C4-2B (cell line): ENCODE results near the gene PJA1.

ENCODE experiments used
- H3K27ac ChIP-seq: fragments of 450-650 bp; 2 replicates; pipeline ENCODE4 v1.5.1; 2017
- ZFX ChIP-seq: fragments of 450-650 bp; IDR thresholded peaks from 2 replicates; pipeline ENCODE4 v1.6.1; 2017
- TF ChIP-seq, protein P1 (sequence below): fragments of 450-650 bp; conservative IDR thresholded peaks from 2 replicates; pipeline ENCODE4 v1.5.1; 2017; ENCODE audit warnings: mild to moderate bottlenecking

PJA1 gene, protein sequence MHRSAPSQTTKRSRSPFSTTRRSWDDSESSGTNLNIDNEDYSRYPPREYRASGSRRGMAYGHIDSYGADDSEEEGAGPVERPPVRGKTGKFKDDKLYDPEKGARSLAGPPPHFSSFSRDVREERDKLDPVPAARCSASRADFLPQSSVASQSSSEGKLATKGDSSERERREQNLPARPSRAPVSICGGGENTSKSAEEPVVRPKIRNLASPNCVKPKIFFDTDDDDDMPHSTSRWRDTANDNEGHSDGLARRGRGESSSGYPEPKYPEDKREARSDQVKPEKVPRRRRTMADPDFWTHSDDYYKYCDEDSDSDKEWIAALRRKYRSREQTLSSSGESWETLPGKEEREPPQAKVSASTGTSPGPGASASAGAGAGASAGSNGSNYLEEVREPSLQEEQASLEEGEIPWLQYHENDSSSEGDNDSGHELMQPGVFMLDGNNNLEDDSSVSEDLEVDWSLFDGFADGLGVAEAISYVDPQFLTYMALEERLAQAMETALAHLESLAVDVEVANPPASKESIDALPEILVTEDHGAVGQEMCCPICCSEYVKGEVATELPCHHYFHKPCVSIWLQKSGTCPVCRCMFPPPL

DNA sequence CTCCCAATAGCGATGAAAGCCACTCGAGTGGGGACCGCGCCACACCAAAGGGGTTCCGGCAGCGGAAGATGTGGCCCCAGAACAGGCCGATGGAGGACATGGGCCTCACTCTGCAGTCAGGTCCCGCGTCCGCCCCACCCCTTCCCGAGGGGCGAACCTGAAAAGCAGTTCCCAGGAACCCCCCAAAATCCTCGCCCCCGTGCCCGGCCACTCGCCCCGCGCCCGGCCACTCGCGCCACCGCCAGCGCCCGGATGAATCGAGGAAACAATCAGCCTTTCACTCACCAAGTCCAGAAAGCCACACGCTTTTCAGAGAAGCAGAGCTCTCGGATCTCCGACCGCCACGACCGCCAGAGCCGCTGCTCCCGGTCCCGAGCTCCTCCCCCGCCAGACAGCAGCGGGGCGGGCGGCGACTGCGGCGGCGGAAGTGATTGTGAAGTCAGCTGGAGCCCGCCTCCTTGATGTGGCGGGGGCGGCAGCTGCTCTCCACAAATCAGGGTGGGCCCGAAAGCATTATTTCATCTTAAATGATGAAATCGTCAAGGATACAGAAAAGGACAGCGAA lies at the start of gene PJA1:
TSS of gene PJA1 (minus strand) at position 367 of the 565 bp plus-strand sequence. CDS start 2,380 bp downstream, outside the sequence.
- peak within 1 kb of the TSS; percentile 82 for H3K27ac ChIP-seq
- TF ChIP-seq, protein P1, sequence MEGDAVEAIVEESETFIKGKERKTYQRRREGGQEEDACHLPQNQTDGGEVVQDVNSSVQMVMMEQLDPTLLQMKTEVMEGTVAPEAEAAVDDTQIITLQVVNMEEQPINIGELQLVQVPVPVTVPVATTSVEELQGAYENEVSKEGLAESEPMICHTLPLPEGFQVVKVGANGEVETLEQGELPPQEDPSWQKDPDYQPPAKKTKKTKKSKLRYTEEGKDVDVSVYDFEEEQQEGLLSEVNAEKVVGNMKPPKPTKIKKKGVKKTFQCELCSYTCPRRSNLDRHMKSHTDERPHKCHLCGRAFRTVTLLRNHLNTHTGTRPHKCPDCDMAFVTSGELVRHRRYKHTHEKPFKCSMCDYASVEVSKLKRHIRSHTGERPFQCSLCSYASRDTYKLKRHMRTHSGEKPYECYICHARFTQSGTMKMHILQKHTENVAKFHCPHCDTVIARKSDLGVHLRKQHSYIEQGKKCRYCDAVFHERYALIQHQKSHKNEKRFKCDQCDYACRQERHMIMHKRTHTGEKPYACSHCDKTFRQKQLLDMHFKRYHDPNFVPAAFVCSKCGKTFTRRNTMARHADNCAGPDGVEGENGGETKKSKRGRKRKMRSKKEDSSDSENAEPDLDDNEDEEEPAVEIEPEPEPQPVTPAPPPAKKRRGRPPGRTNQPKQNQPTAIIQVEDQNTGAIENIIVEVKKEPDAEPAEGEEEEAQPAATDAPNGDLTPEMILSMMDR = no peak
- TF ChIP-seq ZFX = no peak

DNA sequence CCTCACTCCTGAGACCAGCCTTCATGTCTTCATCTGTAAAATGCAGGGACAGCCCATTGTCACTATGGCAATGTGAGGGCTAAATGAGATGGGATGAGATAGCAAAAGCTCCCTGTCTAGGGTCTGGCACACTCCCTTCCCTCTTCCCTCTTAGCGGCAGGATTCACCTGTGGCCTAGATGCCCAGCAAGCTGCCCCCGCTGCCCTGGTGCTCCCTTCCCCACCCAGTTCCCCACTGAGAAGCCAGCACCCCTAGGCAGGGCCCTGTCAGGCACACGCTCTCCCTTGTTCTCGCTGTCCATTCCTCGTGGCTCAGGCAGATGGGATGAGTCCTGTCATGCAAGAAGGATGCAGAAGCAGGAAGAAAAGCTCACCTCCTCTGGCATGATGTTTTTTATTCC lies 49.2 kb upstream of the PJA1 start:
- H3K27ac ChIP-seq = no peak overlapping the region
- TF ChIP-seq, protein P1 = no peak

DNA sequence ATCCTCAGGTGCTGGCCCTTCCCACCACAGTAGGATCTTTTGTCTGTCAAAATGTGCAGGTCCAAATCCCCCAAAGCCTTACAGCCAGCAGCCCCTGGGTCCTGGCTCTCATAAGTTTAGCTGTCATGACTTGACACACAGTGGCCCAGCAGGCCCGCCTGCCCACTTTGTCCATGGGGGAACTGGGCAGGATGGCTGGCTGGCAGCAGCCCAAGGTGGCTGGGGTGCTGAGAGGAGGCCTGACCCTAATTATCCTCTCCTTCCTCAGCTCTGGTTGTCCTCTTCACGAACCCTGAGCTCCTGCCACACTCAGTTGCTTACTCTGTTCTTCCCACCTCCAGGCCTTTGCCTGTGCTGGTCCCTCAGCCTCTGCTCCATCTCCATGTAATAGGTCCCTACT lies 46.4 kb upstream of the PJA1 start:
- H3K27ac ChIP-seq = no peak overlapping the region
- TF ChIP-seq, protein P1 = no peak
- no peak for TF ChIP-seq ZFX

DNA sequence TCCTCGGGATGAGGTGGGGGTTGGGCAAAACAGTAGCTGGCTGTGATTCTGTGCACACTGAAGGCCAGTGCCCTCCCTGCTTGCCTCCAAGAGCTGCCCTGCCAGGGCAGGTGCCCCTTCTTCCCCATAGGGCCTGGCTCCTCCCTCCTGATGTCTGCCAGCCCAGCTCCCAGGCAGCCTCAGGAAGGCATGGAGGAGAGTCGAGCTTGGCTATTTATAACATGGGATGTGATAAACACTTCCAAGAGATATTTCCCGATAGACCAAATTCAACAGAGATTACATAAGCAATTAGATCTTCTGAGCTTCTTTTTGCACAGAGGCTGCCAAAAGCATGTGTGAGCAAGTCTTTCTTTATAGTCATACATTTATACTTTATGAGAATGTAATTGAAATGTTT lies 45.3 kb upstream of the PJA1 start:
- no peak for TF ChIP-seq ZFX
- TF ChIP-seq, protein P1 = no peak
- no peak overlapping the region for H3K27ac ChIP-seq

DNA sequence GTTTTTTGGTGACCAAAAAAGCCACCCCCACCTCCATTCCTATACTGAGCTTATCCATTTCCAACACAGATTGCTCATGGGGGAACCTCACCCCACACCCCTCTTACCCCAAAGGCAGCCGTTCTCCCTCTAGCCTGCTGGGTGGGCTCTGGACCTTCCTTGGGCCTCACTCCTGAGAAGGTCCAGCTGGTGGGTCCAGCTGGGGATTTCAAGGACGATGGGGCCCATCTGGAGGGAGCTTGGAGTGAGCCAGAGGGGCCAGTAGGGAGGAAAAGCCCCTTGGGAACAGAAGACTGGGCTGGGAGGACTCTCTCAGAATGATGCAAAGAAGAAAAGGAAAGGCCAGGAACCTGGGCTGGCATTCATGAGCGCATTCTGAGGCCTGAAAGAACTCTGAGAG lies 42.0 kb upstream of the PJA1 start:
- H3K27ac ChIP-seq = no peak overlapping the region
- TF ChIP-seq, protein P1 = no peak
- TF ChIP-seq ZFX = no peak

DNA sequence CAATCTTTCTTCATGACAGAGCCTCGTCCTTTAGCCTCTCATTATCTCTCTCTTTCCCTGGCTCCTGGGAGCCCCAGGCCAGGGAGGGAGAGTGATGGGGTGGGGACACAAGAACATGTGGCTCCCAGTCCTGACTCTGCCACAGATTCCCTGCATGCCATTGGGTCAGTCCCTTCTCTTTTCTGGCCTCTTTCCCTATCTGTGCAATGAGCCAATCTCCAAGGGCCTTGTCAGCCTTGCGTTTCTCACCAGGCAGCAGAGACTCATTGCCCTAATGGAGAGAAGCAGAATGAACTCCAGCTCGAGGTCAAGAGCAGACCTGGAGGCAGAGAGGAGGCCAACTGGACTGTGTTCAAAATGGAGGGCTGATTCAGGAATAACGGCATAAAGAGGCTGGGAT lies 38.4 kb upstream of the PJA1 start:
- H3K27ac ChIP-seq = no peak overlapping the region
- no peak for TF ChIP-seq ZFX
- TF ChIP-seq, protein P1 = no peak

DNA sequence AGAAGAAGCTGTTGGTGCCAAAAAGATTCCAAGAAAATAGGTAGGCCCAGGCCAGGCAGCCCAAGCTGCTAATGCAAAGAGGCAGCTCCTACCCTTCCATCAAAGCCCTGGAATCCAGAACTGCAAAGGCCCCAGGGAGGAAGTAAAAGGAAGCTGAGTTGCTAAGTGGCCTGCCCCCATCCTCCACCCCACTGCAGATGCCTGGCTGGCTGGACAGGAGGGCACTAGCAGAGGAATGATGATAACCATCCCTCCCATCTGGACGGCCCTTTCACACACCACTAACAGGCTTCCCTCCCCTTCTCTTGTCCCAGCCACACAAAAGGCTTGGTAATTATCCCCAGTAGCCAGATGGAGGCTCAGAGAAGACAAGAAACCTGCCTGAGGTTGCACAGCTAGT lies 32.4 kb upstream of the PJA1 start:
- TF ChIP-seq ZFX = no peak
- TF ChIP-seq, protein P1 = no peak
- H3K27ac ChIP-seq = no peak overlapping the region
